Neuronal stem cell (in vitro differentiated cells): ENCODE data around the gene SNRK.

ENCODE experiments used
- DNase-seq: peaks from one replicate; pipeline ENCODE4 v3.0.0-alpha.2; 2013; ENCODE audit warnings: low spot score
- H2AFZ ChIP-seq: one replicate; pipeline ENCODE4 v1.6.1; 2013; ENCODE audit warnings: mild to moderate bottlenecking, low read length, inconsistent platforms
- H2AK5ac ChIP-seq: 2 replicates; pipeline ENCODE4 v1.6.1; 2013; ENCODE audit warnings: low read depth, mild to moderate bottlenecking, inconsistent platforms, low read length, moderate library complexity, mixed read lengths
- H2BK120ac ChIP-seq: 2 replicates; pipeline ENCODE4 v1.6.1; 2013; ENCODE audit warnings: low read depth, mild to moderate bottlenecking, inconsistent platforms, low read length, moderate library complexity, mixed read lengths
- H2BK12ac ChIP-seq: one replicate; pipeline ENCODE4 v1.6.1; 2013; ENCODE audit warnings: low read length, inconsistent platforms
- H2BK15ac ChIP-seq: 2 replicates; pipeline ENCODE4 v1.6.1; 2013; ENCODE audit warnings: mild to moderate bottlenecking, low read length, inconsistent platforms, mixed read lengths
- H2BK5ac ChIP-seq: one replicate; pipeline ENCODE4 v1.6.1; 2013; ENCODE audit warnings: inconsistent platforms, mild to moderate bottlenecking, low read length, moderate library complexity
- H3K14ac ChIP-seq: one replicate; pipeline ENCODE4 v1.6.1; 2013; ENCODE audit warnings: low read length, inconsistent platforms
- H3K18ac ChIP-seq: 2 replicates; pipeline ENCODE4 v1.6.1; 2013; ENCODE audit warnings: low read length, inconsistent platforms
- H3K23ac ChIP-seq: 2 replicates; pipeline ENCODE4 v1.6.1; 2013; ENCODE audit warnings: low read depth, mild to moderate bottlenecking, mixed read lengths, low read length, inconsistent platforms; ENCODE audit not compliant: poor library complexity
- H3K27ac ChIP-seq: replicated peaks from 3 replicates; pipeline ENCODE4 v1.5.1; 2013; ENCODE audit warnings: low read length, inconsistent platforms
- H3K27me3 ChIP-seq, 3 experiments: 2 replicates each; pipeline ENCODE4 v1.6.1; 2013; ENCODE audit warnings: low read length in 3 of 3, mild to moderate bottlenecking in 2 of 3, inconsistent platforms in 1 of 3, low read depth in 1 of 3, mixed read lengths in 1 of 3, moderate library complexity in 1 of 3; ENCODE audit not compliant: control insufficient read depth in 3 of 3, insufficient read depth in 3 of 3
- H3K36me3 ChIP-seq, 2 donors: replicated peaks in 1 of 2; 2 replicates each; pipeline ENCODE4 v1.6.1; 2013; ENCODE audit warnings: low read length in 2 of 2; ENCODE audit not compliant: control insufficient read depth in 2 of 2, insufficient read depth in 2 of 2
- H3K4ac ChIP-seq: 2 replicates; pipeline ENCODE4 v1.6.1; 2013; ENCODE audit warnings: inconsistent platforms, mild to moderate bottlenecking, low read length, moderate library complexity
- H3K4me1 ChIP-seq, 2 donors: 1 replicate in 1 of 2; 2 replicates in 1 of 2; pipeline ENCODE4 v1.6.1; 2013; ENCODE audit warnings: low read length in 2 of 2, low read depth in 1 of 2; ENCODE audit not compliant: control insufficient read depth in 2 of 2, insufficient read depth in 1 of 2
- H3K4me2 ChIP-seq: one replicate; pipeline ENCODE4 v1.6.1; 2013; ENCODE audit warnings: mild to moderate bottlenecking, low read length, inconsistent platforms; ENCODE audit not compliant: insufficient read depth, poor library complexity, severe bottlenecking
- H3K4me3 ChIP-seq, 2 donors: 2 replicates each; pipeline ENCODE4 v1.5.1; 2013; ENCODE audit warnings: low read length in 2 of 2, mild to moderate bottlenecking in 2 of 2, inconsistent platforms in 1 of 2, moderate library complexity in 1 of 2
- H3K79me1 ChIP-seq: one replicate; pipeline ENCODE4 v1.6.1; 2013; ENCODE audit warnings: low read depth, mild to moderate bottlenecking, inconsistent platforms, low read length, moderate library complexity
- H3K9ac ChIP-seq: one replicate; pipeline ENCODE4 v1.6.1; 2013; ENCODE audit warnings: mild to moderate bottlenecking, low read depth, low read length, inconsistent platforms; ENCODE audit not compliant: poor library complexity
- H3K9me3 ChIP-seq, 2 donors: replicated peaks in 1 of 2; 2 replicates each; pipeline versions ENCODE3 to v1.6.1; 2013; ENCODE audit warnings: low read length in 2 of 2, mild to moderate bottlenecking in 2 of 2, inconsistent platforms in 1 of 2, low read depth in 1 of 2, mixed read lengths in 1 of 2, moderate library complexity in 1 of 2; ENCODE audit not compliant: control insufficient read depth in 2 of 2, insufficient read depth in 1 of 2
- H4K8ac ChIP-seq: one replicate; pipeline ENCODE4 v1.6.1; 2013; ENCODE audit warnings: low read depth, mild to moderate bottlenecking, inconsistent platforms, low read length, moderate library complexity
- H4K91ac ChIP-seq: one replicate; pipeline ENCODE4 v1.6.1; 2013; ENCODE audit warnings: low read length, low read depth, mild to moderate bottlenecking, inconsistent platforms; ENCODE audit not compliant: poor library complexity
- WGBS, 2 donors: extraction: QIAGEN DNeasy Blood & Tissue Kit; methylation state at CpG; one replicate each; pipeline ENCODE4 v1.1.7; 2013; ENCODE audit warnings: missing lambda C conversion rate in 2 of 2, mixed read lengths in 1 of 2; ENCODE audit not compliant: insufficient read length in 2 of 2, insufficient replicate concordance in 1 of 2; ENCODE audit errors: extremely low coverage in 2 of 2; 5-methylcytosine and 5-hydroxymethylcytosine counted together

The SNRK gene

DNA sequence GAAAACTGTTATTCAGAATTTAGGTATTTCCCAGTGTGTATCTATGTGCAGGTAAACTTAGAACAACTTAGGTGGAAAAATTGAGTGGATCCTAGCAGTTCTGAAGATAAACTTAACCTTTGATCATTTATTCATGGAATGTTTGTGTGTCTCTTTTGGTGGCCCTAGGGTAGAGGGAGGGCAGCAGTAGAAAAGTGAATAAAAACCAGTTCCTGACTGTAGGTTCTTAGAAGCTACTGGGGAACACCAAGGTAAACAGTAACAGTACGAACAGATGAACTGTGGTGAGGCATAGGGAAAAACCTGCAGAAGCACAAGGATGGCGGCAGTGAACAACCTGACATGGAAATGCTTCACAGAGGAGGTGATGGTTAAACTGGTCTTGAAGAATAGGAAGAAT lies 2.5 kb downstream of the SNRK start:
- peaks cover 3 to 6% of the 10 kb centered on the region in 2 donors for H3K4me1 ChIP-seq
- no peak overlapping the region for H2BK15ac ChIP-seq
- H3K4me2 ChIP-seq: no peak overlapping the region
- H4K91ac ChIP-seq: no peak overlapping the region
- H3K27me3 ChIP-seq: peaks cover 0 to 19% (median 0%) of the 10 kb centered on the region in 3 experiments
- H3K27ac ChIP-seq: no peak overlapping the region
- H3K18ac ChIP-seq: no peak overlapping the region
- H2AK5ac ChIP-seq: no peak overlapping the region
- no peak overlapping the region for H2BK120ac ChIP-seq
- no peak overlapping the region for H3K23ac ChIP-seq
- H2BK12ac ChIP-seq: no peak overlapping the region
- H3K79me1 ChIP-seq: peaks cover 2% of the 10 kb centered on the region
- H3K4me3 ChIP-seq: no peak overlapping the region
- H2AFZ ChIP-seq: no peak overlapping the region
- DNase-seq: no peak
- H3K9me3 ChIP-seq: no peaks in the 10 kb centered on the region
- no peak overlapping the region for H3K9ac ChIP-seq
- H2BK5ac ChIP-seq: no peak overlapping the region
- no peak overlapping the region for H4K8ac ChIP-seq
- whole genome bisulfite sequencing, 2 donors: no CpG with 5 or more reads among the region's 2 CpGs
- H3K14ac ChIP-seq: no peak overlapping the region
- H3K4ac ChIP-seq: no peak overlapping the region
- H3K36me3 ChIP-seq: peaks cover 0 to 39% of the 10 kb centered on the region in 2 donors

DNA sequence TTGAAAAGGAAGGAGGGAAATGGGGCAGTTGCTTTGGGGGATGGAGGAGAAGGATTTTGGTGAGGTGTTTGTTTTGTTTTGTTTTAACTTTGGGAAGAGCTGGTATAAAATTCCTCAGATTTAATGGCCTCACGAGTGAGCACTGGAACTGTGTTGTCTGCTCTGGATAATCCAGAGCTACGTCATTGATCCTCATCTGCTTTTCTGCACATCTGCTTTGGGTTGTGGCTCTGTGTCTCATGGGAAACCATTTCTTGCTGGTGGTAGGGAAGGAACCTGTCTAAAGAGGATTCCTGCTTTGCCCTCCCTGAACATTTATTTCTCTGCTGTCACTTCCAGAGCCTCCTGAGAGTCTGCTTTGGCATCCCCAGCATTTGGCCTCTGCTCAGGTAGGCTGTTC lies 3.1 kb downstream of the SNRK start:
- no peak overlapping the region for H2BK5ac ChIP-seq
- H3K9ac ChIP-seq: no peak overlapping the region
- no peak overlapping the region for H2BK15ac ChIP-seq
- H3K4me3 ChIP-seq: no peak overlapping the region
- no peak overlapping the region for H3K4ac ChIP-seq
- no peak overlapping the region for H2BK12ac ChIP-seq
- H3K79me1 ChIP-seq: peaks cover 2% of the 10 kb centered on the region
- no peak overlapping the region for H4K91ac ChIP-seq
- H2AK5ac ChIP-seq: no peak overlapping the region
- H3K36me3 ChIP-seq: peaks cover 0 to 39% of the 10 kb centered on the region in 2 donors
- H3K27ac ChIP-seq: no peak overlapping the region
- WGBS, 2 donors: no CpG with 5 or more reads among the region's 2 CpGs
- H4K8ac ChIP-seq: no peak overlapping the region
- no peak overlapping the region for H3K14ac ChIP-seq
- peaks cover 3 to 6% of the 10 kb centered on the region in 2 donors for H3K4me1 ChIP-seq
- no peaks in the 10 kb centered on the region for H3K9me3 ChIP-seq
- no peak overlapping the region for H2BK120ac ChIP-seq
- no peak overlapping the region for H2AFZ ChIP-seq
- no peak for DNase-seq
- peaks cover 0 to 14% (median 0%) of the 10 kb centered on the region in 3 experiments for H3K27me3 ChIP-seq
- no peak overlapping the region for H3K18ac ChIP-seq
- no peak overlapping the region for H3K23ac ChIP-seq
- no peak overlapping the region for H3K4me2 ChIP-seq

DNA sequence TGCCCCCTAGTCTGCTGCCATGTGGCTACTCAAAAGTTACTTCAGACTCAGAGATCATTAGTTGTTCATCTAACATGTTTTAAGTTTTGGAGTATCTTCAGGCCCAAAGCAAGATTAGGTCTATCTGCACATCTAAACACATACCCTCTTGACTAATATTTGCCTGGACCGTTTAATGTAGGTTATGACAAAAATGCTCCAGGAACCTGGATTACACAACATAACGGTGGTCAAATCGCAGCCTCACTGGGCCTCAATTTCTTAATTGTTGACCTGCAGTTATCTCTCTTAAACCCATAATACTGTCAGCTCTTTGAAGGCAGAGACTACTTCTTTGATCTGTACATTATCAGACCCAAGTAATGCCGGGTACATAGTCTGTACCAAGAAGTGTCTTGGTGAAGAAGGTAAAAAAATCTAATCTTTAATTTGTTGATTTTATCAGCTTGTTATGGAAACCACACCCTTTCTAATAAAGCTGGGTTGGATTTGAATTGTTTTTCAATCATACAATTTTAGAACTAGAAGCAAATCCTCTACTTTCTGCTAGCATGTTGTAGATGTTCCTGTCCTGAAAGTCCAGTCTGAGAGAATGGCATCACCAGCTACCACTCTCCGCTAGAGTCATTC lies 3.6 kb downstream of the SNRK start:
- H3K4me1 ChIP-seq: peaks cover 3 to 6% of the 10 kb centered on the region in 2 donors
- no peak overlapping the region for H3K23ac ChIP-seq
- no peak overlapping the region for H2BK120ac ChIP-seq
- H4K8ac ChIP-seq: no peak overlapping the region
- H3K9me3 ChIP-seq: no peaks in the 10 kb centered on the region
- no peak overlapping the region for H2AK5ac ChIP-seq
- no peak overlapping the region for H2BK15ac ChIP-seq
- H2AFZ ChIP-seq: no peak overlapping the region
- no peak overlapping the region for H2BK12ac ChIP-seq
- H3K27me3 ChIP-seq: peaks cover 0 to 9% (median 0%) of the 10 kb centered on the region in 3 experiments
- no peak overlapping the region for H3K4ac ChIP-seq
- no peak overlapping the region for H3K9ac ChIP-seq
- H3K4me2 ChIP-seq: no peak overlapping the region
- H3K18ac ChIP-seq: no peak overlapping the region
- H3K79me1 ChIP-seq: peaks cover 2% of the 10 kb centered on the region
- DNase-seq: no peak
- H3K4me3 ChIP-seq: no peak overlapping the region
- H4K91ac ChIP-seq: no peak overlapping the region
- H2BK5ac ChIP-seq: no peak overlapping the region
- no peak overlapping the region for H3K27ac ChIP-seq
- WGBS, 2 donors: no CpG with 5 or more reads among the region's 5 CpGs
- H3K14ac ChIP-seq: no peak overlapping the region
- peaks cover 0 to 39% of the 10 kb centered on the region in 2 donors for H3K36me3 ChIP-seq

DNA sequence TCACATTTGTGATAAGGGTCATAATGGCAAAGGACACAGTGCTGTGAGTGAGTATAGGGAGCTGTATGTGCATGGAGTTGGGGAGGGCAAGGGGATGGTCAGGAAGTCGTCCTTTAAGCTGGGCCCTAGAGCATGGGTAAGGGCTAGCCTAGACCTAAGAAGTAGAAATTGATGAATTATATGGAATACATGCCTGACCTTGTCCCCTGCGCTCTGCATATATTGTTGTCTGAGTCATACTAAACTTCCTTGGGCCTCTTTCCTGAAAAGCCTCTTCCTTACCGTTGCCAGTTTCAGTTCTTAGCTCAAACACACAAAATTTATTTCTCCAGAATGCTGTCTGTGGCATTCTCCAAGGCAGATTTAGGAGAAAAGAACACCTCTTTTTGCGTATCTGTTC lies 4.6 kb downstream of the SNRK start:
- Histone ChIP-seq H2AFZ (no peak overlapping the region), H3K18ac (no peak overlapping the region), H3K14ac (no peak overlapping the region), H3K36me3 (peaks cover 0 to 39% of the 10 kb centered on the region in 2 donors), H2BK120ac (no peak overlapping the region), H2BK12ac (no peak overlapping the region), H4K91ac (no peak overlapping the region), H3K9ac (no peak overlapping the region), H3K23ac (no peak overlapping the region), H3K4ac (no peak overlapping the region), H3K27me3 (no peaks in the 10 kb centered on the region), H2BK15ac (no peak overlapping the region), H3K9me3 (no peaks in the 10 kb centered on the region), H3K4me3 (no peak overlapping the region), H3K79me1 (peaks cover 2% of the 10 kb centered on the region), H4K8ac (no peak overlapping the region), H3K4me1 (peaks cover 3 to 4% of the 10 kb centered on the region in 2 donors), H2AK5ac (no peak overlapping the region), H3K4me2 (no peak overlapping the region), H2BK5ac (no peak overlapping the region), H3K27ac (no peak overlapping the region)
- DNase-seq: no peak
- no CpG with 5 or more reads among the region's 4 CpGs for WGBS, 2 donors
